Neural cell (in vitro differentiated cells): ENCODE data around the gene DMBT1. TPM values are rescaled to one million over a fixed set of nuclear protein-coding genes. Genes with fewer than 3 reads are reported as not detected.

Experiments used
- H2AFZ ChIP-seq: fragments of 200-600, 300-800 bp; sonication (generic), shearing (Covaris generic); 2 replicates; pipeline ENCODE4 v1.6.0; 2014; ENCODE audit warnings: low read depth, mild to moderate bottlenecking, antibody characterized with exemption, low read length, moderate library complexity
- H3F3A ChIP-seq: fragments of 200-600 bp; shearing (Covaris generic); 2 replicates; pipeline ENCODE4 v1.6.1; 2016; ENCODE audit warnings: mild to moderate bottlenecking, moderate library complexity, mixed read lengths, antibody characterized with exemption, low read length; ENCODE audit not compliant: insufficient read depth, poor library complexity, severe bottlenecking
- H3K27ac ChIP-seq: fragments of 200-600, 300-800 bp; sonication (generic), shearing (Covaris generic); 2 replicates; pipeline ENCODE4 v1.5.1; 2014; ENCODE audit warnings: mild to moderate bottlenecking, low read length, moderate library complexity
- H3K27me3 ChIP-seq: fragments of 300-800, 200-600 bp; sonication (generic), shearing (Covaris generic); 2 replicates; pipeline ENCODE4 v1.6.0; 2014; ENCODE audit warnings: mild to moderate bottlenecking, low read depth, low read length, moderate library complexity; ENCODE audit not compliant: insufficient read depth
- H3K36me3 ChIP-seq: fragments of 300-800, 200-600 bp; sonication (generic), shearing (Covaris generic); 2 replicates; pipeline ENCODE4 v1.5.1; 2014; ENCODE audit warnings: mild to moderate bottlenecking, antibody characterized with exemption, low read length, moderate library complexity; ENCODE audit not compliant: insufficient read depth
- H3K4me2 ChIP-seq: fragments of 300-800, 200-600 bp; sonication (generic), shearing (Covaris generic); 2 replicates; pipeline ENCODE4 v1.6.0; 2014; ENCODE audit warnings: mild to moderate bottlenecking, low read length
- H3K4me3 ChIP-seq: fragments of 300-800, 200-600 bp; sonication (generic), shearing (Covaris generic); 2 replicates; pipeline ENCODE4 v1.5.1; 2014; ENCODE audit warnings: mild to moderate bottlenecking, low read length, moderate library complexity
- H3K79me2 ChIP-seq: fragments of 200-600 bp; shearing (Covaris generic); replicated peaks from 2 replicates; pipeline ENCODE4 v1.6.0; 2014; ENCODE audit warnings: mild to moderate bottlenecking, low read length, moderate library complexity; ENCODE audit not compliant: insufficient read depth
- H3K9ac ChIP-seq: fragments of 300-800, 200-600 bp; sonication (generic), shearing (Covaris generic); 2 replicates; pipeline ENCODE4 v1.6.1; 2016; ENCODE audit warnings: mild to moderate bottlenecking, low read length, mixed read lengths
- H3K9me2 ChIP-seq: fragments of 200-600 bp; shearing (Covaris generic); 2 replicates; pipeline ENCODE4 v1.6.1; 2016; ENCODE audit warnings: mild to moderate bottlenecking, low read length, mixed read lengths; ENCODE audit not compliant: insufficient read depth
- H3K9me3 ChIP-seq: fragments of 200-600, 300-800 bp; sonication (generic), shearing (Covaris generic); 2 replicates; pipeline ENCODE4 v1.6.1; 2016; ENCODE audit warnings: mild to moderate bottlenecking, mixed run types, low read length, moderate library complexity, mixed read lengths
- H4K20me1 ChIP-seq: fragments of 200-600 bp; shearing (Covaris generic); 2 replicates; pipeline ENCODE4 v1.6.1; 2016; ENCODE audit warnings: mild to moderate bottlenecking, mixed run types; ENCODE audit not compliant: insufficient read depth
- CTCF ChIP-seq: fragments of 450-650 bp; IDR thresholded peaks from 2 replicates; pipeline ENCODE4 v1.5.1; 2014; ENCODE audit warnings: antibody characterized with exemption, mild to moderate bottlenecking, moderate library complexity; ENCODE audit not compliant: poor library complexity, severe bottlenecking
- EP300 ChIP-seq: fragments of 450-650 bp; conservative IDR thresholded peaks from 2 replicates; pipeline ENCODE4 v1.6.1; 2014; ENCODE audit warnings: antibody characterized with exemption, mild to moderate bottlenecking, moderate library complexity; ENCODE audit not compliant: poor library complexity, severe bottlenecking
- EZH2 ChIP-seq: fragments of 200-600, 300-800 bp; shearing (Covaris generic), sonication (generic); IDR thresholded peaks from 2 replicates; pipeline ENCODE4 v1.6.1; 2014; ENCODE audit warnings: antibody characterized with exemption, low read length, borderline replicate concordance, mild to moderate bottlenecking; ENCODE audit not compliant: insufficient read depth, poor library complexity, severe bottlenecking
- MXI1 ChIP-seq: fragments of 450-650 bp; conservative IDR thresholded peaks from 2 replicates; pipeline ENCODE4 v1.6.1; 2014; ENCODE audit warnings: antibody characterized with exemption, mild to moderate bottlenecking; ENCODE audit not compliant: poor library complexity, severe bottlenecking
- POLR2AphosphoS5 ChIP-seq: IDR thresholded peaks from 2 replicates; pipeline ENCODE4 v1.6.1; 2012
- RAD21 ChIP-seq: fragments of 450-650 bp; conservative IDR thresholded peaks from 2 replicates; pipeline ENCODE4 v1.6.1; 2014; ENCODE audit warnings: antibody characterized with exemption, mild to moderate bottlenecking, moderate library complexity
- REST ChIP-seq: IDR thresholded peaks from 2 replicates; pipeline ENCODE4 v1.6.1; 2012; ENCODE audit warnings: borderline replicate concordance
- SMC3 ChIP-seq: fragments of 450-650 bp; conservative IDR thresholded peaks from 2 replicates; pipeline ENCODE4 v1.6.1; 2014; ENCODE audit warnings: antibody characterized with exemption, mild to moderate bottlenecking, moderate library complexity; ENCODE audit not compliant: poor library complexity
- TAF1 ChIP-seq: IDR thresholded peaks from 2 replicates; pipeline ENCODE4 v1.6.1; 2012; ENCODE audit warnings: low read depth
- polyA plus RNA-seq: library from polyadenylated mRNA; depleted of rRNA; stranded (reverse); fragments of >200 nt; gene quantifications from 2 replicates; pipeline ENCODE4 v1.2.3, GENCODE V29; 2014

The DMBT1 gene
- polyA plus RNA-seq, 1 donor from 2014 or later, result not detected

- Histone ChIP-seq H3K9ac (no peak overlapping the region), H3K27ac (no peak overlapping the region), H3K9me2 (no peaks in the 10 kb centered on the region), H3K36me3 (no peaks in the 10 kb centered on the region), H3K27me3 (no peaks in the 10 kb centered on the region), H4K20me1 (no peaks in the 10 kb centered on the region), H2AFZ (no peak overlapping the region), H3K4me3 (no peak overlapping the region), H3K4me2 (no peak overlapping the region), H3F3A (no peaks in the 10 kb centered on the region), H3K9me3 (no peaks in the 10 kb centered on the region), H3K79me2 (no peaks in the 10 kb centered on the region)
- TF ChIP-seq REST (no peak), TAF1 (no peak), RAD21 (no peak), CTCF (no peak), EP300 (no peak), SMC3 (no peak), POLR2AphosphoS5 (no peak), EZH2 (no peak), MXI1 (no peak)
Measured at GRCh38 chr10:122551450-122551849, 9.1 kb upstream of the DMBT1 start.

- no peaks in the 10 kb centered on the region for H3F3A ChIP-seq
- no peak overlapping the region for H3K4me2 ChIP-seq
- H2AFZ ChIP-seq, result no peak overlapping the region
- H3K9ac ChIP-seq, result no peak overlapping the region
- no peaks in the 10 kb centered on the region for H3K9me2 ChIP-seq
- H3K27me3 ChIP-seq, result no peaks in the 10 kb centered on the region
- no peaks in the 10 kb centered on the region for H4K20me1 ChIP-seq
- H3K4me3 ChIP-seq, result no peak overlapping the region
- H3K27ac ChIP-seq, result no peak overlapping the region
- H3K36me3 ChIP-seq, result no peaks in the 10 kb centered on the region
- no peaks in the 10 kb centered on the region for H3K9me3 ChIP-seq
- TF ChIP-seq RAD21 (no peak), MXI1 (no peak), POLR2AphosphoS5 (no peak), SMC3 (no peak), EP300 (no peak), REST (no peak), TAF1 (no peak), EZH2 (no peak), CTCF (no peak)
- no peaks in the 10 kb centered on the region for H3K79me2 ChIP-seq
Measured at GRCh38 chr10:122553341-122553740, 7.2 kb upstream of the DMBT1 start.
